H54 (cell line): ENCODE results near the gene C1orf105.

Experiments
- DNase-seq: peaks from one replicate; pipeline ENCODE4 v3.0.0; 2011; ENCODE audit warnings: low spot score, mixed read lengths; ENCODE audit not compliant: insufficient read length
- FAIRE-seq: peaks from 3 replicates; lab custom pipeline; 2011; peaks lifted over from hg19 to GRCh38; lab: Jason Lieb, UNC
- POLR2A ChIP-seq: IDR thresholded peaks from 2 replicates; pipeline ENCODE4 v1.6.1; 2011; ENCODE audit warnings: low read depth, mild to moderate bottlenecking, low read length

C1orf105 gene

DNA sequence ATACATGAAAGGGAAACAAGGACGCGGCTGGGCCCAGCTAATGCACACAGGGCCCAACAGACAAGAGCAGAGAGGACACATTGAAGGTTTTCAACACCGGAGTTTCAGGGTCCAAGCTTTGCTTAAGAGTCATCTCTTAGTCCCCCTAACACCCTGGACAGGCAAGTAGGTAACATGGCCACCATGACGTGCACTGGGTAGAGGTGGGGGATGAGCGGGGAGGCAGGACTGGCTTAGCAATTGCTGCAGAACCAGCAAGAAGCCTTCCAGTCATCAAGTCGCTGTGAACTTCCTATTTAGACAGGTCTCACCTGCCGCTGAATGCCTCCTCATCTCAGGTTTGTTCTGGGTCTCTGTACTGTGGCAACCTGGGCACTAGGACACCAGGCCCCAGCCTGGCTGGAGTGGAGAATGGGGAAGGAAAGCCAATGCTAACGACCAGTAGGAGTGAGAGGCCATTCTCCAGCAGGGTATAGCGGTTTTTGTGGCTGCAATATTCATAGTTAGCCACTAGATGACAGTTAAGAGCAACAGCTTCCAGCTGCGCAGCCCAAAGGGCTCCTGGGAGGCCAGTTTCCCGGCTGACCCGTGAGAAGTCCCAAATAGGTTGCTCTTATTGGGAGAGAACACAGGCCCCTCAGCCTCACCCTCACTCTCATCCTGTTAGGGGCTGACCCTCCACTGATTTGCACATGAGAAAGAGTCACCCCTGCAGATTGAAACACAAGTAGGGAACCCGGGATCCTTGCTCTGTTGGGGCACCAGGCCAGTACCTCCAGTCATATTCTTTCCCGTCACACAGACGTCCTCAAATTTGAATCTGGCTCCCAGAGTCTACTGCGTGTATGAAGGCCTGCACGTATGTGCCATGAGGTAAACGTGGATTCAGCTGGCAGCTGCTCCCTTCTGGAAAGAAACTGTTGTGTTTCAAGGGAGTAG lies 29.4 kb downstream of the C1orf105 start:
- DNase-seq, result peak; percentile 52

DNA sequence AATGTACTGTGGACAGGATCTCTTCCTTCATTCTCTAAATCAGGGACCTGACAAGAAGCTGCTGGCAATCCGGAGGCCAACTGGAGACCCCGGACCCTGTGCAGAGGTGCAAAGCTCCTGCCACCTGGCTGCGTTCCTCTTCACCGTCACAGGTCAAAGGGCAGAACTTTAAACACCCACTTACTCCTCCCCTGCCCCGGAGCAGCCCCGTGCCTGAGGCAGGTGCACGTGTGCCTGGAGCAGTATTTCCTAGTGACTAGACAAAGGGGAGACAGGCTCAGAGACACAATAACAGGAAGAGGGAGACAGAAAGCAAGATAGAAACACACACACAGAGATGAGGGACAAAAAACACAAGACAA lies 30.0 kb downstream of the C1orf105 start:
- DNase-seq (no peak), FAIRE-seq (no peak)
- TF ChIP-seq POLR2A, result no peak

More for the DNA sequence above, 29.4 kb downstream of the C1orf105 start:
- TF ChIP-seq POLR2A, result no peak
- no peak for FAIRE-seq

DNA sequence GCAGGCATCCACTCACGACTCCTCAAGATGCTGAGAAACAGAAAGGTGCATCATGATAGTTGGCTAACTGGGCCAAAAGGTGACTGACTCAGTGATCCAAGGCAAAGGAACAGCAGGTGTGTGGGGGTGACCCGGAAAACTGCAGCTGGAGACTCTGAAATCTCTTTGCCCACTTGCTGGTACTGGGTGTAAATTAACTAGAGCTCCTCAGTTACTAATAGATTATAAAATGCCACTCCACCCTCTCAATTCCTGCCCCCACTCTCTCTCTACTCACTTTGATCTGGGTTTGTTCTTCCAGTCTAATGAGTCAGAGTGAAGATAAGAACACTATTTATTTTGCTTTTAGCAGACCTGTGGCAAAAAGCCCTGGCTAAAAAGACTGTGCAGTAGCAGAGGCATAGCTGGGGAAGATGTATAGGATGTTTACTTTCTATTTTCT lies 30.5 kb downstream of the C1orf105 start:
- TF ChIP-seq POLR2A, result no peak
- FAIRE-seq (no peak), DNase-seq (no peak)

DNA sequence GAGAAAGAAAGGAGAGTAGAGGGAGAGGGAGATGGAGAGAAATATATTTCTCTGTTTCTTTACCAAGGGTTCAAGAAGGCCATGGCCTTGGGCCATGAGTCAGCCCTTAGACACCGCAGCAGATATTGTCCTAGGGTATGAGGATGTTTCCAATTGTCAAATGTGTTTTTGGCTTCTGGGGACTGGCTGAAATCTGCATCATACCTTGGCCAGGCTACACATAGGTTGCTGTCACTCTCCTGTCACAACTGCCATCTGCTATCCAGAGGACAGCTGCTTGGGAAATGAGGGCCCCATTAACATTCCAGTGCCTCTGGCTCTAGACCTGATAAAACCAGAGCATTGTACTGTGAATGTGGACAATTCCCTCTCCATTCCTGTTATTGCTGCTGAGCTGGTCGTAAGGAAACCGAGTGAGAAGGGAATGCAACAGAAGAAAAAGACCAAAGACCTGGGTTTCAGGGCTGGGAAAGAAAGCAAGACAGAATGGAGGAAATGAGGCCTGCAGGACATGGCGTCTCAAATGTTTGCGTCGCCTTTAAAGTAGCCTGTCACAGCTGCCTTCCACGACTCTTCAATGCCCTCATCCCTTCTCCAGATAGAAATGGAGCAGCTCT lies 32.2 kb downstream of the C1orf105 start:
- TF ChIP-seq POLR2A, result no peak
- DNase-seq, result no peak
- no peak for FAIRE-seq

DNA sequence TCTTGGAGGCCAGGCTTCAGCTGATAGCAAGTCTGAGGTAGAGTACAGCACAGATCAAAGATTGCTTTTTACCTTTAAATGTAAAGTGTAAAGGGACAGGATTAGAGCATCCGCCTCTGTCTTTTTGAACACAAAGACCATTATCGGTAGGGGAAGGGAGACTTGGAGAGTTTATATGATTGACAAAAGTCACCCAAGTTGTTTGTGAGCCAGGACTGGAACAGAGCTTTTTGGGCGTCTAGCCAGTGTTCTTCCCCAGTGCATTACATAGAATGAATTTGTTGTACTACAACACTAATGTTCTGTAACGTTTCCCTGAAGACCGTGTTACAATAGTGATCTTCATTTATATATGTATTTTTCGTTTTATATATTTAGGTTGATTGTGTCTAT lies 32.7 kb downstream of the C1orf105 start:
- FAIRE-seq (no peak), DNase-seq (no peak)
- no peak for TF ChIP-seq POLR2A

DNA sequence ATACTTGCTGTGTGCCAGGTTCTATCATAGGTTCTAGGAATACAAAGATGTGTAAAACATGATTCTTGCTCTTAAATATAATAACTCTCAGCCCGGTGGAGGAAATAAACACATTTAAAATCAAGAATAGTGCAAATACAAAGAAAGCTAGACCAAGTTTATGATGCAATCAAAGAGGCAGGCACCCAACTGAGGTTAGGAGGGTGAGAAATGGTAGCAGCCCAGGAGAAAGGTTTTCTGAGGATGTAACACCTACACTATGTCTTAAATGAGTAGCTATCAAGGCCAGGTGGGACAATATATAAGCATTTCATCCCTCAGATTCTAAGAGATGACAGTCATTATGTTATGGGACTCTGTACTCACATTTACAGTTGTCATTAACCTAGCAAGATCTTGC lies 33.1 kb downstream of the C1orf105 start:
- no peak for TF ChIP-seq POLR2A
- DNase-seq (no peak), FAIRE-seq (no peak)

DNA sequence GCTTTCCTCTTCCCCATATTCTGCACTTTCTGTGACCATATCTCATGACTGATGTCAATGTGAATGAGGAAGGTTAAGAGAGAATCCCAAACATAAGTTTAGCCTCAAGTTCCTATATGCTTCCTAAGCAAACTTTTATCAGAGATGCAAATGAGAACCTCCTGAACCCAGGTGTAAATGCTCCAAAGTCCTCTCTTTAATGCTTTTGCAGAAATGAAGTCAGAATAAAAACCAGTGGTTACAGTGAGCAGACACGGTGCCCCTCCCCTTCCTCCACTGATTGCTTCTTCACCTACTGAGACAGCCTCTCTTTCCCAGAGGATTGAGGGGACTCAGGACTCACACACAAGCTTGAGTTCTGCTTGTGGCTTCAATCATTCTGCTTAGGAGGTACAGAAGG lies 35.0 kb downstream of the C1orf105 start:
- FAIRE-seq (no peak), DNase-seq (no peak)
- TF ChIP-seq POLR2A, result no peak

DNA sequence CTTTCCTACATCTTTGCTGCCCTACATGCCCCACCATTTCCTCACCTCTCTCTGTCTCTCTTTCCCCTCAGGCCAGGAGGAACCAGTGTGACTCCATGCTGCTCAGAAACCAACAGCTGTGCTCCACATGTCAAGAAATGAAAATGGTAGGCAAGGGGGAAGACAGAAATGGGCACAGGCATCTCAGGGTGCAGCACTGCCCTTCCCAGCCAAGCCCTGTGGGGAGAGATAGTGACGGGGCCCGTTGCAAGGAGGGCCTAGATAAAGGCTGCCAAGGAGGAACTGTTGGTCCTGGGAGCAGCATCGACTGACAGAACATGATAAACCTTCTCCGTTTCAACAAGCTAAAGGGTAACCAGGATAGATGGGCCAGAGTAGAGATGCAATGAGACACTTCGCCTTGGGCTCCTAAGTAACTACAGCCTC lies 35.9 kb downstream of the C1orf105 start:
- no peak for FAIRE-seq
- no peak for TF ChIP-seq POLR2A
- no peak for DNase-seq

DNA sequence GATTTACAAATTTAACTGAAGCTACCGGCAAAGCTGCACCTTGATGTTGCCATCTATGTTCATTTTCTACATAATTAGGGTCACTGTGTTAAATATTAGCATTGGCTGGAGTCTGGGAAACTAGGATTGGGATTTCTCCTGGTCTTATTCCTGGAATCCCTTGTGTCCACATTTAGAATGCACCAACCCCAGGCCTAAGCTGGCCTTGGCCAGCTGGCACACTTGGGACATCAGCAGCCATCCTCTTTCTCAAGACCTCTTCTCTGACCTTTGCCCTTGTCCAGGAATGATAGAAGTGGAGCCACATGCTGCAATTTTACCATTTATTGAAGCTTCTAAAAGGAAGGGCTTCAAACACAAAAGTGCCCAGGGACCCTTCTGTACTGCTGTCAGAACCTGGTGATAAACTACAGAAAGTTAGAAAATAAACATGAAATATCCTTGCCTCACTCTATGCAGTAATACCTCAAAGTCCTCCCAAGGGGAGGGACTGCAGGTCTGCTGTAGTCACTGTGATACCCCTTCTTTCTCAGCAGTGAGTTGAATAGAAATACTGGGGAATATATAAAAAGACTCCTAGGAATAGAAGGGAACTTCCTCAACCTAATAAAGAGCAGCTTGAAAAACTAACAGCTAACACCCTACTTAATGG lies 37.1 kb downstream of the C1orf105 start:
- no peak for DNase-seq
- TF ChIP-seq POLR2A, result no peak
- no peak for FAIRE-seq

DNA sequence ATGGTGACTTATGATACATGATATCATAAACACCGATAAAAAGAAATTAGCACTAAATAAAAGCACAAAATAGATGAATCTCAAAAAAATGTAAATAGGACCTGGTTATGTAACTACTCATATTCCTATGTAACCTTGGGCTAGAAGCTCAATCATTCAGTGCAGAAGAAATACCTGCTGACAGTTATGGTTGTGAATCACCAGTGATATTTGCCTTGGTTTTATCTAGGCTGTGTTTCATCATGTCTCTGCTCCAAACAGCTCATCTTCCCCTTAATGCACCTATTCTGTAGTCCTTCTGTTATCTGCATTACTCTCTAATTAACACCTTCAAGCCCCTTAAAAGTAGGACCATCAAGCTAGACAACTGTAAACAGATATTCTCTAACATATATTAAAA lies 39.7 kb downstream of the C1orf105 start:
- FAIRE-seq, result no peak
- TF ChIP-seq POLR2A, result no peak
- DNase-seq, result no peak

DNA sequence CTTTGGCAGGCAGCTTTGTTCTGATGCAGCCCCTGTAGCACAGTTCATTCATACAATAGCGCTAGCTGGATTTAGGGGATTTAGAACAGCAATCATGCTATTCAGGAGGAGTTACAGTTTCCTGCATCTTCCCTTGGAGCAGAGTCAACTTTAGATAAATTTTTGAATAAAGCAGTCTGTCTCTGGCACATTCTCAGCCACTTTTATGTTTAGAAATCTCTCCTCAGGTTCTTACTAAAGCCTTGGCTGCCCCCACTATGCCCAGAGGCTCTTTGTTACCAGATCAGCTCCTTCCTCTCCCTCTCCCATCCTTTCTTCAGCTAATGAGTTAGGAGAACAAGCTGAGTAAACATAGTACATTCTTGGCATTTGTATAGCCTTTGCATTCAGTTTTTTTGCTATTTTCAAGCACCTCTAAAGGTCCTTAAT lies 40.4 kb downstream of the C1orf105 start:
- no peak for DNase-seq

DNA sequence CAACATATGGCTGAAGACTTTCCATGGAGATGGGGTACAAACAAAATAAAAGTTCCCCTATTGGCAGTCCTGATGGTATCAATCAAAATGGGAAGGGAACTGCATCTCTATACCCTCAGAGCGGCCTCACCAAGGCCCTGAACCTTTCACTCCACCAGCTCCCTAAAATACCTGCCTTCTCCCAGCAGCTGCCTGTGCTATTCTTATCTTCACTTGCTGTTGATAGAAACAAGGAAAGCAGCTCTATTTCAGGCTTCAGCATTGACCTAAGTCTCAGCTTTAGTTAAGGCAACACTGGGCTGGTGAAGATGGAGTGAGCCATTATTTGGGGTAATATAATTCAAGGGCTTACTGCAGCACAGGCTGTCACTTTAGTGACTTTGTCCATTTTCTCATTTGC lies 45.1 kb downstream of the C1orf105 start:
- TF ChIP-seq POLR2A, result no peak
- DNase-seq (no peak), FAIRE-seq (no peak)

More for the DNA sequence above, 40.4 kb downstream of the C1orf105 start:
- no peak for TF ChIP-seq POLR2A
- FAIRE-seq, result no peak

DNA sequence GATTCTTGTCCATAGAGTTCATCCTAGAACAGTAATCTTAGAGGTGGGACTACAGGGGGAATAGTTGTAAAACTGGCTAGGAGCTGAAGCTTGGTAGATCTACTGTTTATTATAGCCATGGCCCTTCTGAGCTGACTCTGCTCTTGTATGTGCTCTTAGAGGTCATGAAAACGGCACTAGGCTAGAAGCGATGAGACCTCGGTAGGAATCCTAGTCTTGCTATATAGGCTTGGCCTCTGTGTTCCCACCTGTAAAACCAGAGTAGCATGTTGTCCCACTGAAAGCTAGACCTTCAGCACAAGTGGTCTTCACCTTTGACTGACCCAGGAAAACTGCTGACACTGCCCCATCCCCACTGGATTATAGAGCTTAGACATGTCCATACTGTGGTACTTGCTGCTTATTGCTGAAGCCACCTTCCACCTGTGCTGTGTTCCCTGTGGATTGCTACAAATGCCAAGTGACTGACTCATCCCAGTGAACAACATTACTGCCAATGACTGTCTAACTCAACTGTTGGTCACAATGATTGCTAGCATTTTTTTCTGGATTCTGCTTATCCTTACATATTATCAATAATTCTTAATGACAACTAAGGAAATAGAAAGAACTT lies 46.4 kb downstream of the C1orf105 start:
- TF ChIP-seq POLR2A, result no peak
- FAIRE-seq, result peak; percentile 77
- no peak for DNase-seq

DNA sequence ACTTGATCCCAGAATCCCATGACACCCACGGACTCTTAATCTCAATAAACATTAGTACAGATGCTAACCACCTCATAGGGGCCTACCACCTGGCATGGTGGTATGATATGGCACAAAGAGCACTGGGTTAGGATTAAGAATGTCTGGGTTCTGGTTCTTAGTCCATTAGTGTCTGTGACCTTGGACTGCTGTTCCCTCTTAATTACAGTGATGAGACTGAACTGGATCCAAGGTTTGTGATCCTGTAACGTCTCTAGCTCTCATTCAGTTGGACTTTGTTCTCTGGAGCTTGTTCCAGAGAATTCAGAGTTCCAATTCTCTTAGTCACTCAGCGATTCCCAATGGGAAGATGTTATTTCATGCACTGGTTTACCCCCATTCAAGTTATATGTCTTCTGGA lies 47.0 kb downstream of the C1orf105 start:
- FAIRE-seq, result no peak
- TF ChIP-seq POLR2A, result no peak
- DNase-seq, result no peak
